Measurements from ENCODE around the gene BLM. TPM values are rescaled to one million over a fixed set of nuclear protein-coding genes. Genes with fewer than 3 reads are reported as not detected.

Gene BLM
- total RNA-seq, 2 donors from 2014 or later, result 29.6 to 34.9 TPM

DNA sequence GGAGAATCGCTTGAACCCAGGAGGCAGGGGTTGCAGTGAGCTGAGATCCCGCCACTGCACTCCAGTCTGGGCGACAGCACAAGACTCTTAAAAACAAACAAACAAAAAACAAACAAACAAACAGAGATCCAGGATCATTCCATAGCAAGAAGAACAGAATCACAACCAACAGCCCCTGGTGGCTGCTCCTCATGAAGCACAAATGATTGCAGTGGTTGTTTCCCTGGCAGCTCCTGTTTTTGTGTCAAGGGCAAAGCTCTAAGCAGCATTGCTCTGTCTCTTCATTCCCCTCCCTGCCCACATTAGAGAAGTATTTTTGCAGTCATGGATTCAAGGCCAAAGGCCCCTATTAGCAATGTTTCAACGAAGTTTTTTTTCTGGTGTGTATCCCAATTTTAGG, 25.8 kb upstream of the BLM start:
- Mint-ChIP-seq H3K27me3 (ENCODE audit: insufficient read depth) (no peaks in the 10 kb centered on the region), H3K27ac (no peak overlapping the region), H3K4me1 (no peaks in the 10 kb centered on the region), H3K9me3 (peaks cover 4% of the 10 kb centered on the region), H3K4me3 (no peak overlapping the region), H3K36me3 (ENCODE audit: low read depth) (no peaks in the 10 kb centered on the region)
- no peak overlapping the region for H3K4me3 ChIP-seq (ENCODE audit: low read length)
- no peaks in the 10 kb centered on the region for H3K27me3 ChIP-seq (ENCODE audit: control insufficient read depth, insufficient read depth, low read length, poor library complexity, severe bottlenecking)
- DNase-seq, result no peak
- no peaks in the 10 kb centered on the region for H3K9me3 ChIP-seq (ENCODE audit: control insufficient read depth, low read length)
- H3K36me3 ChIP-seq (ENCODE audit: control insufficient read depth, insufficient read depth, low read length), result no peaks in the 10 kb centered on the region
- no peaks in the 10 kb centered on the region for H3K4me1 ChIP-seq (ENCODE audit: control insufficient read depth, insufficient read depth, low read length)
- TF ChIP-seq, protein P1, sequence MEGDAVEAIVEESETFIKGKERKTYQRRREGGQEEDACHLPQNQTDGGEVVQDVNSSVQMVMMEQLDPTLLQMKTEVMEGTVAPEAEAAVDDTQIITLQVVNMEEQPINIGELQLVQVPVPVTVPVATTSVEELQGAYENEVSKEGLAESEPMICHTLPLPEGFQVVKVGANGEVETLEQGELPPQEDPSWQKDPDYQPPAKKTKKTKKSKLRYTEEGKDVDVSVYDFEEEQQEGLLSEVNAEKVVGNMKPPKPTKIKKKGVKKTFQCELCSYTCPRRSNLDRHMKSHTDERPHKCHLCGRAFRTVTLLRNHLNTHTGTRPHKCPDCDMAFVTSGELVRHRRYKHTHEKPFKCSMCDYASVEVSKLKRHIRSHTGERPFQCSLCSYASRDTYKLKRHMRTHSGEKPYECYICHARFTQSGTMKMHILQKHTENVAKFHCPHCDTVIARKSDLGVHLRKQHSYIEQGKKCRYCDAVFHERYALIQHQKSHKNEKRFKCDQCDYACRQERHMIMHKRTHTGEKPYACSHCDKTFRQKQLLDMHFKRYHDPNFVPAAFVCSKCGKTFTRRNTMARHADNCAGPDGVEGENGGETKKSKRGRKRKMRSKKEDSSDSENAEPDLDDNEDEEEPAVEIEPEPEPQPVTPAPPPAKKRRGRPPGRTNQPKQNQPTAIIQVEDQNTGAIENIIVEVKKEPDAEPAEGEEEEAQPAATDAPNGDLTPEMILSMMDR (conservative IDR thresholded peaks at IDR 0.05), result peak; percentile 62
- 96 to 100% methylated on average over 1 to 4 of the region's 4 CpGs for WGBS, 2 experiments (ENCODE audit: insufficient coverage in 1 of 2, insufficient read length in 1 of 2)
- H3K9ac ChIP-seq (ENCODE audit: extremely low read depth, low read length, poor library complexity, severe bottlenecking), result no peak overlapping the region
- no peak overlapping the region for H3K27ac ChIP-seq (ENCODE audit: low read depth, low read length)

DNA sequence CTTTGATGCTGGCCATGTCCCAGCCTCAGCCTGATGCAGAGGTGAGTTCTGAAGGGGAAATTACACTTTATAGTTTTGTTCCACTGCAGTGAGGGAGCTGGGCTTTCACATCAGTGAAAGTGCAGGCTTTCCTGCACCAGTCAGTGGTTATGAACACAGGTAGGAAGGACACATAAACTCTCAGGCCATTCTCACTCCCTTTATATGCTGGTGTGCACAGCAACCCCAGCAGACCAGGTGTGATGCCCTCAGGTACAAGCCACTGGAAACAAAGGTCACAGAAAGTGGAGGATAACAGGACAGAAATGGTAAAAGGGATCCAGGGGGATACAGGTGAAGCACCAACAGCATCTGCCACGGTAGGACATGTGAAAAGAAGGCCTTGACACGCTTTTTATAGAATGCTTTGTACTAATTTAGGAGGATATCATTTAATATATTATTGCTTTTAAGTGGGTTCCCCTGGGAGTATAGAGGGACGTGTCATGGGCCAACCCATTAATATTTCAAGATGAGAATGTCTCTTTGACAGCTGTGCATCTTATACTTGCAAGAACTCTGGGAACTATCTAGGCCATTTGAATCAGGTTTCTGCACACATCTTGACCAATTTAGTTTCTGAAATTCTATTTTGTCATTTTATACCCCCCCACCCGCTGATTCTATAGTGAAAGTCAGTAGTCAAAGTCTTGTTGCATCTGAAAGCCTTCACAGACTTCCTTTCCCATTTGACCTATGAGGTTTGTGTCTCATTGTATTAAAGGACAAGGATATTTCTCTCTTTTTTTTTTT, 25.0 kb upstream of the BLM start:
- TF ChIP-seq, protein P1 (conservative IDR thresholded peaks at IDR 0.05), result no peak
- no peaks in the 10 kb centered on the region for H3K27me3 Mint-ChIP-seq (ENCODE audit: insufficient read depth)
- H3K27ac Mint-ChIP-seq, result no peak overlapping the region
- no peak for DNase-seq
- no peak overlapping the region for H3K4me3 Mint-ChIP-seq
- Histone ChIP-seq H3K9ac (ENCODE audit: extremely low read depth, low read length, poor library complexity, severe bottlenecking) (no peak overlapping the region), H3K4me1 (ENCODE audit: control insufficient read depth, insufficient read depth, low read length) (no peaks in the 10 kb centered on the region), H3K27me3 (ENCODE audit: control insufficient read depth, insufficient read depth, low read length, poor library complexity, severe bottlenecking) (no peaks in the 10 kb centered on the region), H3K36me3 (ENCODE audit: control insufficient read depth, insufficient read depth, low read length) (no peaks in the 10 kb centered on the region), H3K27ac (ENCODE audit: low read depth, low read length) (no peak overlapping the region), H3K9me3 (ENCODE audit: control insufficient read depth, low read length) (no peaks in the 10 kb centered on the region), H3K4me3 (ENCODE audit: low read length) (no peak overlapping the region)
- H3K9me3 Mint-ChIP-seq, result peaks cover 4% of the 10 kb centered on the region
- no peaks in the 10 kb centered on the region for H3K36me3 Mint-ChIP-seq (ENCODE audit: low read depth)
- H3K4me1 Mint-ChIP-seq, result no peaks in the 10 kb centered on the region
- whole genome bisulfite sequencing, 2 experiments (ENCODE audit: insufficient coverage in 1 of 2, insufficient read length in 1 of 2), result 84 to 100% methylated on average over 3 to 4 of the region's 4 CpGs

DNA sequence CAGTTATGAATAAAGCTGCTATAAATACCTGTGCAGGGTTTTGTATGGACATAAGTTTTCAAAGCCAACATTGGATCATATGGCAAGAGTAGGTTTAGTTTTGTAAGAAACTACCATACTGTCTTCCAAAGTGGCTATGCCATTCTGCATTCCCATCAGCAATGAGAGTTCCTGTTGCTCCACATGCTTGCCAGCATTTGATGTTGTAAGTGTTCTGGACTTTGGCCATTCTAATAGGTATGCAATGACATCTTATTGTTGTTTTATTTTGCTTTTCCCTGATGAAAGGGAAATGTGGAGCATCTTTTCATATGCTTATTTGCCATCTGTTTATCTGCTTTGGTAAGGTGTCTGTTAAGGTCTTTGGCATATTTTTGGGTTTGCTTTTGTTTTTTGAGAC, 22.2 kb upstream of the BLM start:
- no peak overlapping the region for H3K27ac Mint-ChIP-seq
- H3K27me3 ChIP-seq (ENCODE audit: control insufficient read depth, insufficient read depth, low read length, poor library complexity, severe bottlenecking), result no peaks in the 10 kb centered on the region
- no peak overlapping the region for H3K4me3 Mint-ChIP-seq
- no peaks in the 10 kb centered on the region for H3K4me1 ChIP-seq (ENCODE audit: control insufficient read depth, insufficient read depth, low read length)
- H3K36me3 ChIP-seq (ENCODE audit: control insufficient read depth, insufficient read depth, low read length), result no peaks in the 10 kb centered on the region
- H3K9me3 ChIP-seq (ENCODE audit: control insufficient read depth, low read length), result no peaks in the 10 kb centered on the region
- TF ChIP-seq, protein P1 (conservative IDR thresholded peaks at IDR 0.05), result no peak
- no peaks in the 10 kb centered on the region for H3K36me3 Mint-ChIP-seq (ENCODE audit: low read depth)
- H3K9ac ChIP-seq (ENCODE audit: extremely low read depth, low read length, poor library complexity, severe bottlenecking), result no peak overlapping the region
- DNase-seq, result no peak
- no peaks in the 10 kb centered on the region for H3K27me3 Mint-ChIP-seq (ENCODE audit: insufficient read depth)
- no peaks in the 10 kb centered on the region for H3K4me1 Mint-ChIP-seq
- no peaks in the 10 kb centered on the region for H3K9me3 Mint-ChIP-seq
- no peak overlapping the region for H3K4me3 ChIP-seq (ENCODE audit: low read length)
- H3K27ac ChIP-seq (ENCODE audit: low read depth, low read length), result no peak overlapping the region

Data from endodermal cell (in vitro differentiated cells).